Adrenal gland (tissue), 12 donors: ENCODE measurements around the gene KRTAP26-1. TPM values are rescaled to one million over a fixed set of nuclear protein-coding genes. Genes with fewer than 3 reads are reported as not detected.

ENCODE experiments used
- DNase-seq, 7 donors: peaks; one replicate each; pipeline ENCODE4 v3.0.0-alpha.2; 2019 to 2020
- H3K27ac ChIP-seq, 5 donors: fragments of 200-600 bp; sonication (generic) in 4 of 5; 1 replicate in 3 of 5; 2 replicates in 2 of 5; pipeline versions ENCODE4 v1.5.1 to v1.8.0; 2016 to 2020; ENCODE audit warnings: mild to moderate bottlenecking in 1 of 5
- H3K27me3 ChIP-seq: fragments of 200-600 bp; 2 replicates; pipeline ENCODE4 v1.8.0; 2021
- H3K36me3 ChIP-seq, 2 donors: fragments of 200-600 bp; replicated peaks in 1 of 2; 1 replicate in 1 of 2; 2 replicates in 1 of 2; pipeline versions ENCODE4 v1.5.1 to v1.8.0; 2018 to 2022
- H3K4me1 ChIP-seq, 2 donors: fragments of 200-600 bp; replicated peaks in 1 of 2; 1 replicate in 1 of 2; 2 replicates in 1 of 2; pipeline versions ENCODE4 v1.5.1 to v1.8.0; 2018 to 2021
- H3K4me3 ChIP-seq, 4 donors: fragments of 200-600 bp; sonication (generic) in 3 of 4; one replicate each; pipeline ENCODE4 v1.5.1; 2016 to 2018
- H3K9me3 ChIP-seq, 3 donors: fragments of 200-600 bp; sonication (generic) in 1 of 3; replicated peaks in 1 of 3; 1 replicate in 2 of 3; 2 replicates in 1 of 3; pipeline versions ENCODE4 v1.5.1 to v1.8.0; 2016 to 2021
- CTCF ChIP-seq, 6 experiments: fragments of 450-650 bp in 4 of 6; fragments of 200-600 bp in 2 of 6; sonication (generic) in 1 of 6; IDR thresholded peaks; 1 replicate in 5 of 6; 2 replicates in 1 of 6; pipeline versions ENCODE4 v1.5.1 to v1.8.0; 2016 to 2021; ENCODE audit warnings: antibody characterized with exemption in 6 of 6, mild to moderate bottlenecking in 2 of 6, moderate library complexity in 1 of 6
- POLR2A ChIP-seq, 2 donors: fragments of 450-650 bp; IDR thresholded peaks; one replicate each; pipeline ENCODE4 v1.6.1; 2017; ENCODE audit warnings: antibody characterized with exemption in 2 of 2, mild to moderate bottlenecking in 2 of 2, moderate library complexity in 1 of 2
- WGBS, 4 donors: extraction: QIAGEN DNeasy Blood & Tissue Kit in 2 of 4; methylation state at CpG; one replicate each; pipeline versions ENCODE4 v1.1.5 to v1.1.7; 2013 to 2017; 5-methylcytosine and 5-hydroxymethylcytosine counted together
- intact Hi-C, 2 donors: fragments of 100-400 bp; cut with DNase I; formaldehyde crosslinking; loops; one replicate each; pipeline versions ENCODE4 v1.14.1 to v1.15.0; 2022 to 2023
- polyA plus RNA-seq, 3 donors: library from polyadenylated mRNA; stranded (reverse); fragments of 200-250 nt in 2 of 3; fragments of 350-450 nt in 1 of 3; fragmentation: Illumina TruSeq in 1 of 3; extraction: RNeasy Lipid Tissue Mini Kit (QIAGEN cat#74804) in 1 of 3; gene quantifications; one replicate each; pipeline ENCODE4 v1.2.3, GENCODE V29; 2013 to 2014
- total RNA-seq, 9 donors: library from RNA; depleted of rRNA in 4 of 9; stranded (reverse); fragments of >200 nt in 4 of 9; fragments of 120-200 nt in 1 of 9; fragmentation: NEBNext Ultra II Directional in 1 of 9; extraction: Animal tissue kit (Norgen Biotek cat#: 25700) in 1 of 9; gene quantifications; one replicate each; pipeline versions ENCODE4 v1.1.0 to v1.2.4, GENCODE V29; 2013 to 2023
- donor health status: healthy with polysubstance abuse.
- donor health status: Bipolar disorder and iron deficiency.
- donor health status: DM: yes; HTN: yes; CAD: no.
- donor health status: DM: no; HTN: no; CAD: no.
- donor health status: DM: no; HTN: no; CAD: no.
- donor health status: DM: yes; HTN: yes; CAD: no.

KRTAP26-1 gene
- total and polyA plus RNA-seq, 12 donors = not detected

GRCh38 chr21:30338717-30339116 lies 18.6 kb upstream of the KRTAP26-1 start:
- Histone ChIP-seq H3K27me3 (no peaks in the 10 kb centered on the region), H3K4me1 (no peaks in the 10 kb centered on the region), H3K36me3 (no peaks in the 10 kb centered on the region), H3K27ac (no peak overlapping the region), H3K9me3 (no peaks in the 10 kb centered on the region), H3K4me3 (no peak overlapping the region)
- intact Hi-C loops = no loop called here
- no peak for DNase-seq
- TF ChIP-seq POLR2A (IDR thresholded peaks at IDR 0.05) = no peak
- TF ChIP-seq CTCF (IDR thresholded peaks at IDR 0.05) = no peak
- WGBS, 4 donors = 84 to 90% (median 87%) methylated on average over 4 of the region's 4 CpGs

GRCh38 chr21:30337772-30338171 lies 17.7 kb upstream of the KRTAP26-1 start:
- H3K36me3 ChIP-seq = no peaks in the 10 kb centered on the region
- intact Hi-C loops = no loop called here
- H3K4me3 ChIP-seq = no peak overlapping the region

GRCh38 chr21:30337276-30337744 lies 17.2 kb upstream of the KRTAP26-1 start, which contains the start of gene KRTAP27-1:
Gene KRTAP27-1 (minus strand): TSS chr21:30337694. CDS start chr21:30337668, 26 bp downstream.
- Histone ChIP-seq H3K4me3 (no peak within 1 kb of the TSS), H3K27ac (no peak within 1 kb of the TSS), H3K27me3 (no peaks in the 10 kb centered on the region), H3K9me3 (no peaks in the 10 kb centered on the region), H3K36me3 (no peaks in the 10 kb centered on the region), H3K4me1 (no peaks in the 10 kb centered on the region)
- intact Hi-C loops = no loop called here
- no peak for DNase-seq
- TF ChIP-seq CTCF (IDR thresholded peaks at IDR 0.05) (no peak), POLR2A (IDR thresholded peaks at IDR 0.05) (no peak)
- 80 to 90% (median 82%) methylated on average over 6 of the region's 6 CpGs for WGBS, 4 donors

More at GRCh38 chr21:30337772-30338171, 17.7 kb upstream of the KRTAP26-1 start:
- Histone ChIP-seq H3K27ac (no peak overlapping the region), H3K4me1 (no peaks in the 10 kb centered on the region), H3K9me3 (no peaks in the 10 kb centered on the region), H3K27me3 (no peaks in the 10 kb centered on the region)
- no peak for DNase-seq
- TF ChIP-seq POLR2A (IDR thresholded peaks at IDR 0.05) = no peak
- TF ChIP-seq CTCF (IDR thresholded peaks at IDR 0.05) = no peak

- H3K4me3 ChIP-seq = no peak overlapping the region
- H3K4me1 ChIP-seq = no peaks in the 10 kb centered on the region
- TF ChIP-seq POLR2A (IDR thresholded peaks at IDR 0.05) (no peak), CTCF (IDR thresholded peaks at IDR 0.05) (no peak)
- WGBS, 4 donors = 54 to 68% (median 60%) methylated on average over 2 of the region's 2 CpGs
- intact Hi-C loops = no loop called here
- H3K27ac ChIP-seq = no peak overlapping the region
- no peak for DNase-seq
- no peaks in the 10 kb centered on the region for H3K36me3 ChIP-seq
- H3K9me3 ChIP-seq = no peaks in the 10 kb centered on the region
- H3K27me3 ChIP-seq = no peaks in the 10 kb centered on the region
Measured at GRCh38 chr21:30336596-30336995, 16.5 kb upstream of the KRTAP26-1 start.
